Erythroblast (primary cell): ENCODE data around the gene C1orf216.

Source experiments
- DNase-seq, 2 experiments: peaks; one replicate each; lab custom pipeline; 2025; lab: John Stamatoyannopoulos, UW
- GATA1 ChIP-seq: IDR thresholded peaks from 2 replicates; pipeline ENCODE4 v1.6.1; 2011; ENCODE audit warnings: low read depth, mild to moderate bottlenecking, control low read depth, low read length, moderate library complexity
- POLR2A ChIP-seq: IDR thresholded peaks from 2 replicates; pipeline ENCODE4 v1.6.1; 2011; ENCODE audit warnings: mild to moderate bottlenecking, low read length

C1orf216 gene

DNA sequence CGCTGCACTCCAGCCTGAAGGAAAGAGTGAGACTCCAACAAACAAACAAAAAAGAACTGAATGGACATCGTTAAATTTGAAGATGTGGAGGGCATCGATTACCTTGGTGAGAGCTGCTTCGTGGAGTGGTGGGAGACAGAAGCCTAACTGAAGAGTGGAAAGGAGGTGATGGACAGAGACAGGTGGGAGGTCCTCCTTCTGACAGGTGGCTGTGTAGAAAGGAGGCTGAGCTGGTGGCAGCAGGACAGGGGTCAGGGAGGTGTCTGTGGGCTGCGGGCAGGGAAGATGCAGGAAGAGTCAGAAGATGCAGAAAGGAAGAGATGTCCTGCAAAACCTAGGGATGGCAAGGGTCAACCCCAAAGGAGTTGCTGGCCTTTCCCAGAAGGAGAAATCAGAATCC, 30.5 kb downstream of the C1orf216 start:
- no peak for DNase-seq
- TF ChIP-seq POLR2A (no peak), GATA1 (no peak)

DNA sequence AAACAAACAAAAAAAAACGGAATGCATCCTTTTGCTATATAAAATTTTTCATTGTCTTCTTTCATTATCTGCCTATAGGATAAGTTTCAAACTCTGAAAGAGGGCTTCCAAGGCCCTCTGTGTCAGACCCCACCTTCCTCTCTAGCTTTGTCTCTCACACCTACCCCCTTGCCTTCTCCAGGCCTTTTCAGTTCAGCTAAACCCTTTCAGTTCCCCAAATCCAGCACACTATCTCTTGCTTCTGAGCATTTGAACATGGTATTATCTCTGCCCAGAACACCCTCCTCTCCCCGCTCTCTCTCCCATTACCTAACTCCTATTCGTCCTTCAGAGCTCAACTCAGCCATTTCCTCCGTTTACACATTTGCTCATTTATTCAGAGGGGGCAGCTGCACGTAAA, 35.7 kb downstream of the C1orf216 start:
- TF ChIP-seq GATA1: no peak
- TF ChIP-seq POLR2A: no peak
- no peak for DNase-seq

DNA sequence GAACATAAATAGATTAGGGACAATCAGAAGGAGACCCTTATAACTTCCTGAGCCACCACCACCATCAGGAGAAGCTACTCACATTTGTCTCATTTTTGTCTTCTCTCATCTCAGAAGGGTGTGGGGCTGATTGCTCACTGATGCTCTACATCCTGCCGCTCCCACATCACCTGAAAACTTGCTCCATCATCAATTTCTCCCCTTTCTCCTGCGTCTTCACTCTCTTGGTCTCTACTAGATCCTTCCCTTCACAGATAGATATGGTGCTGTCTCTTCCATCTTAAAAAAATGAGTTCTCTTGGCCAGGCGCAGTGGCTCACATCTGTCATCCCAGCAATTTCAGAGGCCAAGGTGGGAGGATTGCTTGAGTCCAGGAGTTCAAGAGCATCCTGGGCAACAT, 38.4 kb downstream of the C1orf216 start:
- DNase-seq: no peak
- no peak for TF ChIP-seq POLR2A

DNA sequence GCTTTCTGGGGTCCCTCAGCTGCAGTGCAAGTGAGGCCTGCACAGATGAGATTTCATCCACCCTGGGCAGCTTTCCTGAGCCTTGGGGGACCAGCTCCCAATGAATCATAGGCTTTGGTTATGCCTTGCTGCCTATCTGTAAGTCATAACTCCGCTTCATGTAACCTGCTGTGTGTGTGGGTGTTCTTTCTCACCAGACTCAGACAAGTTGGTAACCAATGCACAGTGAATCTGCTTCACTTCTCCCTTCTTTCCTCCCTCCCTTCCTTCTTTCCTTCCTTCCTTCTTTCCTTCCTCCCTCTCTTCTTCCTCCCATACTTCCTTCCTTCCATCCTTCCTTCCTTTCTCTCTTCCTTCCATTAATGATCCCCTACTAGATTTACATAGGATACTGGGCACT, 42.9 kb downstream of the C1orf216 start:
- DNase-seq: no peak
- TF ChIP-seq POLR2A: no peak
- no peak for TF ChIP-seq GATA1

DNA sequence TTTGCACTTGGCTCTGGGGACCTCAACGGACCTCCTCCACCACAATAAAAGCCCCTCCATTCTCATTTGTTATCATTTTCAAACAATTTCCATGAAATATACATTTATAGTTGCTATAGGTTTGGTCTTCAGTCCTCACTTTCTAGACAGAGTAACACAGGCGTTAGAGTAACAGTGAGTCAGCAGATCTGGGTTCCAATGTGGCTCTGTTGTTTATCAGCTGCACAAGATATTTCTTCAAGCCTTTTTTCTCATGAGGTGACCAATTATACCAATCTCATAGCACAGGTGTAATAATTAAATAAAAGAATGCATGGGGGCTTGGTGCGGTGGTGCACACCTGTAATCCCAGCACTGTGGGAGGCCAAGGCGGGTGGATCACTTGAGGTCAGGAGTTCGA, 44.6 kb downstream of the C1orf216 start:
- TF ChIP-seq GATA1 (no peak), POLR2A (no peak)
- peak; percentile 59 to 60 for DNase-seq

DNA sequence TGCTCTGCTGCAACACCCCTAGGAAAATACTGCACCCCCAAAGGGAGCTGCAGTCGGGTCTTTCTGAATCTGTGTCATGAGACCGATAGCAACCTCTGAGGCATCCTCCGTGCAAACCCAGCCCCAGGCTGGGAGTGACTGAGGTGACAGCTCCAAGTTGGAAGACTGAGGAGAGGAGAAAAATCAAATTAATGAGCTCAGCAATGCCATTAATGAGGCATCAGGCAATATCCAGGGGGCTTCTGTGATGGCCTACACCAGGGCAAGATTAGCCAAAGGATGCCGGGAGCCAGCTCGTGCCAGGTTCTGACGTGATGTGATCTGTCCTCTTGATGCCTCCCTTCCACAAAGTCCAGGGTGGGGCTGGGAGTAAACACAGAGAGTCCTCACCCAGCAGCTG, 46.6 kb downstream of the C1orf216 start:
- no peak for DNase-seq
- no peak for TF ChIP-seq POLR2A
- no peak for TF ChIP-seq GATA1

DNA sequence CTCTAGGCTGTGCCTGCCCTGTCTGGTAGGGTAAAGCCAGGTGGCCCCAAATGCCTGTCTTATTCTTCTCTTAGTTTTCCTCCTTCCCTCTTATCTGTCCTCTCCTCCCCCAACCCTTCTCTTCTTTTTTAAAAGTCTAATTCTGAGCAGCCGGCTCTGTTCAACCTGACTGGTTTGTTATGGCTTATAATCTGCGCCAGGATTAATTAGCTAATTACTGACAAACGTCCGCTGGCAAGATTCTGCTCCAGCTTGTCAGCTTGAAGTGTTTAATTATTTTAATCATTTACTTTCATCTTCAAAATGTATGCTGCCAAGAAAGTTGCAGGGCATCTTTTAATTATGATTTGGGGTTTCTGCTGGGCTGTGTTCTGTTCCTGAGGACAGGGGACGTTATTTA, 50.2 kb downstream of the C1orf216 start:
- DNase-seq: no peak
- TF ChIP-seq POLR2A (no peak), GATA1 (no peak)

DNA sequence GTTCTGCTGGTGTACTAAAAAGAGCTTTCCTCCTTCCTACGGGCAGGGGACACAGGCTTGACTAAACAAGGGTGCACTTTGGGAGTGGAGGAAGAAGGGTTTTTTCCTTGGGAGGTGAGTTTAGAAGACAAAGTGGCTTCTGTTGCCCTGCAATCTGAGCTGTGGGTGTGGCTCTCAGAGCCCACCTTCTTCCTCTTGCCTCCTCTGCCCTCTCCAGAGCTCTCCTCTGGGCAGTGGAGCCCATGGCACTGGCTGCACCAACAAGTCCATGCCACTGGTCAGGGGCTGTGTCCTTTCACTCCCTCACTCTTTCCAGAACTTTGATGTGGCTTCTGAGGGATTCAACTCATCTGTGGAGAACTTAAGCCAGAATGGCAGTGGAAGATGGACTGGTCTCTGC, 51.8 kb downstream of the C1orf216 start:
- no peak for DNase-seq
- TF ChIP-seq POLR2A (no peak), GATA1 (no peak)

DNA sequence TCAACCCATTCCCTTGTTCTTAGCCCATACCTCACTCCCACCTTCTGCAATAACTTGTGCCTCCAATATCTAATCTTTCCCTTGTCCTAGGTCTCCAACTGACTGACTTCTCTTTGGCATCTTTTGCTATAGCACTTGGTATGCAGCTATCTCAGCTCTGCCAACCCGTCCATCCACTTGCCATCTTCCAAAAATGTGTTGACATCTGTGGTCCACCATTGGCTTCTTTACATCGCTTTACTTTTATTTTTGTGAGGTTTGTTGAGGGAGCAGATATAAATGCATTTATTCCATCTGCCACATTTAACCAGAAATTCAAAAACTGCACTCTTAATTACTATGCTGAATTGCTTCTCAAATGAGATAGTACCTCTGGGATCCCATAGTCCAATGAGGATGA, 52.5 kb downstream of the C1orf216 start:
- TF ChIP-seq POLR2A: no peak
- TF ChIP-seq GATA1: no peak
- DNase-seq: no peak
